Fibroblast of skin of left biceps (primary cell): ENCODE measurements around the gene HORMAD1.
A peak's percentile ranks its signal among the peaks of the same experiment; 100 is the strongest.
"Not testable (repeated sequence)": the region's sequence is repeated elsewhere in the genome, so short reads cannot be mapped to it uniquely, and the experiment has no call there.

Experiments
- DNase-seq, 2 experiments: peaks; one replicate each; pipeline ENCODE4 v3.0.0-alpha.2; 2013; ENCODE audit warnings: low read depth in 2 of 2

HORMAD1 gene, protein sequence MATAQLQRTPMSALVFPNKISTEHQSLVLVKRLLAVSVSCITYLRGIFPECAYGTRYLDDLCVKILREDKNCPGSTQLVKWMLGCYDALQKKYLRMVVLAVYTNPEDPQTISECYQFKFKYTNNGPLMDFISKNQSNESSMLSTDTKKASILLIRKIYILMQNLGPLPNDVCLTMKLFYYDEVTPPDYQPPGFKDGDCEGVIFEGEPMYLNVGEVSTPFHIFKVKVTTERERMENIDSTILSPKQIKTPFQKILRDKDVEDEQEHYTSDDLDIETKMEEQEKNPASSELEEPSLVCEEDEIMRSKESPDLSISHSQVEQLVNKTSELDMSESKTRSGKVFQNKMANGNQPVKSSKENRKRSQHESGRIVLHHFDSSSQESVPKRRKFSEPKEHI

DNA sequence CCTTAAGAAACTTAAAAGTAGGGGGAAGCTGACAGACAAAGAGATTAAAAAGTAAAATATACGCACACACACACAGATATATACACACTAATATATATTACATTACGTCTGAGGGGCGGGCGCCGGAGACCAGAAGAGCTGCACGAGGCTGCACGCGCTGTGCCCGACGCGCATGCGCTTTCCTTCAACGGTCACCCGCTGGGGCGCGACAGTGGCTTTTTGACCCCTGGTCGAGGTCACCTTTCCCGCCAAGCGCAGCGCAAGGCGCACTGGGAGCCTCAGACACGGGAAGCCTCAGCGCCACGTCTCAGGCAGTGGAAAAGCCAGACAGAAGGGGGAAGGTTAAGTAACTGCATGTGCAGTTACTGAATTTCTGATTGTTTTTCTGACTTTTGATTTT is at the start of gene HORMAD1:
HORMAD1 (minus strand) TSS at position 193 of the 400 bp plus-strand sequence. CDS start 1,390 bp downstream, outside the sequence.
- DNase-seq = no peak

DNA sequence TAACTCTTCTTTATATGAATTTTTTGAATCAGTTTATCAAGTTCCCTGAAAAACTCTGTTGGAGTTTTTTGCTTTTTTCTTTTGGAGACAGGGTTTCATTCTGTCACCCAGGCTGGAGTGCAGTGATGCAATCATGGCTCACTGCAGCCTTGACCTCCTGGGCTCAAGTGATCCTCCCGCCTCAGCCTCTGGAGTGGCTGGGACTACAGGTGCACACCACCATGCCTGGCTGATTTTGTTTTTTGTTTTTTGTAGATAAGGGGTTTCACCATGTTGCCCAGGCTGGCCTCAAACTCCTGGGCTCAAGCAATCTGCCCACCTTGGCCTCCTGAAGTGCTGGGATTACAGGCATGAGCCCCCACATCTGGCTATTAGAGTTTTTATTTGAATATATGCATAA is 47.0 kb upstream of the HORMAD1 start:
- not testable (repeated sequence) for DNase-seq

DNA sequence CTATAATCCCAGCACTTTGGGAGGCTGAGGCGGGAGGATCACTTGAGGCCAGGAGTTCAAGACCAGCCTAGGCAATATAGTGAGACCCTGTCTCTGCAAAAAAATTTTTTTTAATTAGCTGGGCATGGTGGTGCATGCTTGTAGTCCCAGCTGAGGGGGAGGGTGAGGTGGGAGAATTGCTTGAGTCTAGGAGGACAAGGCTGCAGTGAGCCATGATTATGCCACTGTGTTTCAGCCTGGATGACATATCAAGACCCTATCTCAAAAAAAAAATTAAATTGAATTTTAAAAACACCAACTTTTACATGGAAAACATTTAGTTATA is 45.2 kb upstream of the HORMAD1 start:
- not testable (repeated sequence) for DNase-seq

DNA sequence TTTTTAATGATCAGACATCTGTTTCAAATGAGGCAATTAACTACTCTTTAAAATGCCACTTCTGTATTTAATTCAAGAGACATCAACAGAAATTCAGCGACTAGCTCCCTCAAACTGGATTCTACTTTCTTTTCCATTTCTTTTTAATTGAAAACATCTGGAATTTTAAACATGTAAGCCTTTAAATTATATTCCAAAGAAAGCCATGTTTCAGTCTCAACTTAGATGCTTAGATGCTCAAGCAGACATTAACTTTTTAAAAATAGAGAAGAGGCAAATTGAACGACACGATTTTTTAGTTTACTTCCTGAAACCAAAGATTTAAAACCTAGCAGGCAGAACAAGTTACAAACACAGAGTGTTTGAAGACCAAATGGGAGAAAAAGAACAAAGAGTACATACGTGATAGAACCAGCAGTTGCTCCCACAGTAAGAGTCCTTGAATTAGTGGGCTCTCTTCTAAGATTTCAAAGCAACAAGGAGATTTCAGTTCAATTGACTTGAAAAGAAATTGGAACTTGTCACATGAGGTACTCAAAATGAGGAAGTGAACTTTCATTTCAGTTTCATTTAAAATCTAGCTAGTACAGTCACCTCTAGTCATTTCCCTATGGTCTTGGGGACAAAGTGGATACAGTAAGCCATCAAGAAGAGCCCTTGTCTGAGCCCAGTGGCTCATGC is 44.7 kb upstream of the HORMAD1 start, which contains the start of gene CTSS:
CTSS (minus strand) TSS at position 483 of the 681 bp plus-strand sequence. CDS start 1,015 bp downstream, outside the sequence.
- DNase-seq = peak in 1 of 2 experiments; percentile 20

DNA sequence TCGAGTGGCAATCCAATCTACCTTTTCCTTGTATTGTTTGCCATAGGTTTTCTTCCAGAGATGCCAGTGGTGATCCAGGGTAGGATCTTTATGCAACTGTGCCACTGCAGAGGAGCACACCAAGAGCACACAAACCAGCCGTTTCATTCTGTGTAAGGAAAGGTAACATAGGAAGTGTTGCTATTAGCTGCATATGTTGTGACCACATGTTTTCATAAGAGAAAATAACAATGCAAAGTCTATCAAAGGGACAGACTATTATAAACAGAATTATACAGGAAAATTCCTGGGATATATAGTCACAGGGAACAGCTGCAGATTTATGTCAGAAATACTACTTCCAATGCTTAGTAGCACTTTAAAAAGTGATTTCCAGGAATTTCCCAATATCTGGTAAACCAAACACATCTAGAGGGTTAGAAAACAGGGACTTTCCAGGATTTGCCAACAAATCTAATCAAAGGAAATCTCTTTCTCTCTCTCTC is 44.0 kb upstream of the HORMAD1 start:
- peak; percentile 56 to 64 for DNase-seq

DNA sequence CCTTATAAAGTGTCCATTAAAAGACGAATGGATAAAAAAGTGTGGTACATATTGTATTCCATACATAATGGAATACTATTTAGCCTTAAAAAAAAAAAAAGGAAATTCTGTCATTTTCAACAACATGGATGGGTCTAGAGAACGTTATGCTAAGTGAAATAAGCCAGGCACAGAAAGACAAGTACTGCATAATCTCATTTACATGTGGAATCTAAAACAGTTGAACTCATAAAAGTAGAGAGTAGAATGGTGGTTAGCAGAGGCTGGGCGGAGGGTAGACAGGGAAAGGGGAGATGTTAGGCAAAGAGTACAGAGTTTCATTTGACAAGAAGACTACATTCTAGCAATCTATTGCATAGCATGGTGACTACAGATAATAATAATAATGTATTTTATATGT is 42.3 kb upstream of the HORMAD1 start:
- DNase-seq = no peak

DNA sequence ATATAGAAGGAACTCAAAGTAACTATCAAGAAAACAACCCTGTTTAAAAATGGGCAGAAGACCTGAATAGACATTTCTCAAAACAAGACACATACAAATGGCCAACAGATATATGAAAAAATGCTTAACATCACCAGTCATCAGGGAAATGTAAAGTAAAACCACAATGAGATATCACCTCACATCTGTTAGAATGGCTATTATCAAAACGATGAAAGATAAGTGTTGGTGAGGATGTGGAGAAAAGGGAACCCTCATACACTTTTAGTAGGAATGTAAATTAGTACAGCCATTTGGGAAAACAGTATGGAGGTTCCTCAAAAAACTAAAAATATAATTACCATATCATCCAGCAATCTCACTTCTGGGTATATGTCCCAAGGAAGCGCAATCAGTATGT is 41.9 kb upstream of the HORMAD1 start:
- DNase-seq = no peak

DNA sequence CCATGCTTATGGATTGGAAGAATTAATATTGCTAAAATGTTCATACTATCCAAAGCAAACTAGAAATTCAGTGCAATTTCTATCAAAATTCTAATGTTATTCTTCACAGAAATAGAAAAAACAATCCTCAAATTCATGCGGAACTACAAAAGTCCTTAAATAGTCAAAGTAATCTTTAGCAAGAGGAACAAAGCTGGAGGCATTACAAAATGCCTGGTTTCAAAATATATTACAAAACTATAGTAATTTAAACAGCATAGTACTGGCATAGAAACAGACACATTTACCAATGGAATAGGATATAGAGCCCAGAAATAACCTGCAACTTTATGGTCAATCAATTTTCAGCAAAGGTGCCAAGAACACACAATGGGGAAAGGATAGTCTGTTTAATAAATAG is 41.1 kb upstream of the HORMAD1 start:
- DNase-seq = no peak

DNA sequence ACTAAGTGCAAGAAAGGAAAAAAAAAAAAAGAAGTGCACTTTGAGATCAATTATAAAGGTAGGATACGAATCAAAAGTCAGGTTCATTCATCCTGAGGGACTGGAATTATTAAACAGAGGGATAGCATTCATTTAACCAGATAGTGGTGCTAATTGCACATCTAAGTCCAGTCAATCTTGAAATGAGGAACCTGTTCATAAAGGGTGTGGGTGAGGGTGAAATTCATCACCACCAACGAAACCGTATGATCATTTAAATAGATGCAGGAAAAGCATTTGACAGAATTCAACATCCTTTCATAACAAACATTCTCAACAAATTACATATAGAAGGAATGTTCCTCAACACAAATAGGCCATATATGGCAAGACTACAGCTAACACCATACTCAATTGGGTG is 39.3 kb upstream of the HORMAD1 start:
- no peak for DNase-seq

DNA sequence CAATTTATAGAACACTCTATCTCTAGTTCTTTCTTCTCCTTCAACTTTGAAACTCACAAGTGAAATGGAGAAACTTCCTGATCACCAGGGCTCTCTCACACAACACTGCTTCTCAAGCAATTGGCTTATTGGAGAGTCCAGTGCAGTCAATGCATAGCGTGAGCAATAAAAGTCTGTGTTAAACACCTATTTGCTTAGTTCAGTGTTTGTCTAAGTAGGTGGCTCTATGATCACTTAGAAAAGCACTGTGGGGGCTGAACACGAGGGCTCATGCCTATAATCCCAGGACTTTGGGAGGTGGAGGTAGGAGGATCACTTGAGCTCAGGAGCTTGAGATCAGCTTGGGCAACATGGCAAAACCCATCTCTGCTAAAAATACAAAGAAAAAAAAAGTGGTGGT is 32.7 kb upstream of the HORMAD1 start:
- DNase-seq = no peak

DNA sequence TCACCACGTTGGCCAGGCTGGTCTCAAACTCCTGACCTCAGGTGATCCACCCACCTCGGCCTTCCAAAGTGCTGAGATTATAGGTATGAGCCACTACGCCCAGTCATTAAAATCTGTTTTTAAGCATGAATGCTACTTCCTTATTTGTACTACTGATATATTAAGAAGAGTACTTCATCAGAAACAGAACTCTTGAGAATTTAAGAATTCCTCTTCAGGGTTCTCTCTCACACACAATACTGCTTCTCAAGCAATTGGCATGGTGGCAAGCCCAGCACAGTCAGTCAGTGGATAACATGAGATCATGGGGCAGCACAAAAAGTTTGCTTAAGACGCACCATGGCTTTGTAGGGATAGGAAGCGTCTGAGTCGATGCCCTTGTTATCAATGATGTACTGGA is 30.7 kb upstream of the HORMAD1 start:
- no peak for DNase-seq

DNA sequence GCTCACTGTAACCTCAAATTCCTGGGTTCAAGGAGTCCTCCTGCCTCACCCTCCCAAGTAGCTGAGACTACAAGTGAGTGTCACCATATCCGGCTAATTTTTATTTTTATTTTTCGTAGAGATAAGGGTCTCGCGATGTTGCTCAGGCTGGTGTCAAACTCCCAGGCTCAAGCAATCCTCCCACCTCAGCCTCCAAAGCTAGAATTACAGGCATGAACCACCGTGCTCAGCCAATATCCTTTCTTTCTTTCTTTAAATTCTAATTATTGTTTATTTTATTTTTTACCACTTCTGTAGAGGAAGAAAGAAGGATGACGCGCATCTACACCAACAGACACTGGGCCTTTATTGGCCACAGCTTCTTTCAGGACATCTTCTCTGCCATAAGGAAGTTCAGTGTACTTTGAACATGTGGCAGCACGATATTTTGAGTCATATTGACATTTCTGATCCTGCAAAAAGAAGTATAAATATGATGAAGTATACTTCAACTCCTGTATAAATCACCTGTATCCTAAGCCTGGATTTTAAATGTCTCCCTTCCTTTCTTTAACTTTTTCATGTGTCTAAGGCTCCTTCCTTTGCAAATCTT is 29.1 kb upstream of the HORMAD1 start:
- no peak for DNase-seq

DNA sequence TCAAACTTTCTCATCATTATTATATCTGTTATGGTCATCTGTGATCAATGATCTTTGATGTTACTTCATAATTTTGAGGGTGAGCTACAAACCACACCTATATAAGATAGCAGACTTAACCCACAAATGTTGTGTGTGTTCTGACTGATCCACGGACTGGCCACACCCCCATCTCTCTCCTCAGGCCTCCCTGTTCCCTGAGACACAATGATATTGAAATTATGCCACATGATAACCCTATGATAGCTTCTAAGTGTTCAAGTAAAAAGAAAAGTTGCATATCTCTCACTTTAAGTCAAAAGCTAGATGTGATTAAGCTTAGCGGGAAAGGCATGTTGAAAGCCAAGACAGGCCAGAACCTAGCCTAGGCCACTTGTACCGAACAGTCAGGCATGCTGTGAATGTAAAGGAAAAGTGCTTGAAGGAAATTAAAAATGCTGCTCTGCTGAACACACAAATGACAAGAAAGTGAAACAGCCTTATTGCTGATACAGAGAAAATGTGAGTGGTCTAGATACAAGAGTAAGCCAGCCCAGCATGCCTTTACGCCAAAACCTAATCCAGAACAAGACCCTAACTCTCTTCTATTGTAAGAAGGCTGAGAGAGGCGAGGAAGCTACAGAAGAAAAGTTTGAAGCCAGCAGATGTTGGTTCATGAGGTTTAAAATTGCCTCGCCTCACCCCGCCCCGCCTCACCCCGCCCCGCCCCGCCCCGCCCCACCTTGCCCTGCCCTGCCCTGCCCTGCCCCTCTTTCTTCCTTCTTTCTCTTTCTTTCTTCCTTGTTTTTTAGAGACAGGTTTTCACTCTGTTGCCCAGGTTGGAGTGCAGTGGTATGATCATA is 28.4 kb upstream of the HORMAD1 start:
- no peak for DNase-seq

DNA sequence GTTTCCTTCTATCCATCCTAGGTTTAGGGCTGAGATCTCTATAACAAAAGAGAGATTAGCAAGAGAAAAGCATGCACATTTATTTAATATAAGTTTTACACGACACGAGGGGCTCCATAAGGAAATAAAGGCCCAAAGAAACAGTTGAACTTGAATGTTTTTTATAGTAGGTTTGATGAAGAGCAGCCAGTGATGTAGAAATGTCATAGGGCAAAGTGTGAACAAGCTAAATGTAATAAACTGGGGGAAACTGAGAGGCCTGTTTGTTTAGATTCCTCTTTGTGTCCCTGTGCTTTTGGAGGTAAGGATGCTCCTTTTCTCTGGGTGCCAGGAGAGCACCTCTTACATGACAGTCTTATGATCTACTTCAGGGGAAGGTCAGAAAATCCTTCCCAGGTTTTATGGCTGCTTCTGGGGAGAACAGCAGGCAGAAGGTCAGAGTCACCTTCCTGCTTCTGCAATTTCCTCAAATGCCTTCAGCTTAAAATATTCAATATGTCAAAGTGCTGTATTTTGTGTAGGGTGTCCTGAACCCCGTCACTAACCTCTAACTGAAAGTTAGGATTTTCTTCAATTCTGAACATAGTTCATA is 9.5 kb upstream of the HORMAD1 start:
- DNase-seq = no peak

DNA sequence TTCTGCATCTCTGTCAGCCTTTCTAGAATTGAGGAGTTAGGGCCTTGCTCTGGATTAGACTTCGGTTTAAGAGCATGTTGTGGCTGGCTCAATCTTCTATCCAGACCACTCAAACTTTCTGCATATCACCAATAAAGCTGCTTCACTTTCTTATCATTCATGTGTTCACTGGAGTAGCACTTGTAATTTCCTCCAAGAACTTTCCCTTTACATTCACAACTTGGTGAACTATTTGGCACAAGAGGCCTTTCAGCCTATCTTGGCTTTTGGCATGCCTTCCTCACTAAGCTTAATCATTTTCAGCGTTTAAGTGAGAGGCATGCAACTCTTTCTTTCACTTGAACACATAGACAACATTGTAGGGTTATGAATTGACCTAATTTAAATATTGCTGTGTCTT is 3.6 kb upstream of the HORMAD1 start:
- no peak for DNase-seq

DNA sequence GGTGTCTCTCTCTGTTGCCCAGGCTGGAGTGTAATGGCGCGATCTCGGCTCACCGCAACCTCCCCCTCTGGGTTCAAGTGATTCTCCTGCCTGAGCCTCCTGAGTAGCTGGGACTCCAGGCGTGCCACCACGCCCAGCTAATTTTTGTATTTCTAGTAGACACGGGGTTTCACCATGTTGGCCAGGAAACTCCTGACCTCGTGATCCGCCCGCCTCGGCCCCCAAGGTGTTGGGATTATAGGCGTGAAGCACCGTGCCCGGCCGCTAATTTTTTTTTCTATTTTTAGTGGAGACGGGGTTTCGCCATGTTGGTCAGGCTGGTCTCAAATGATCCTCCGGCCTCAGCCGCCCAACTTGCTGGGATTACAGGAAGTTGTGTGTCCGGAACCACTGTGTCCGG is 597 bp downstream of the HORMAD1 start:
- DNase-seq = no peak

DNA sequence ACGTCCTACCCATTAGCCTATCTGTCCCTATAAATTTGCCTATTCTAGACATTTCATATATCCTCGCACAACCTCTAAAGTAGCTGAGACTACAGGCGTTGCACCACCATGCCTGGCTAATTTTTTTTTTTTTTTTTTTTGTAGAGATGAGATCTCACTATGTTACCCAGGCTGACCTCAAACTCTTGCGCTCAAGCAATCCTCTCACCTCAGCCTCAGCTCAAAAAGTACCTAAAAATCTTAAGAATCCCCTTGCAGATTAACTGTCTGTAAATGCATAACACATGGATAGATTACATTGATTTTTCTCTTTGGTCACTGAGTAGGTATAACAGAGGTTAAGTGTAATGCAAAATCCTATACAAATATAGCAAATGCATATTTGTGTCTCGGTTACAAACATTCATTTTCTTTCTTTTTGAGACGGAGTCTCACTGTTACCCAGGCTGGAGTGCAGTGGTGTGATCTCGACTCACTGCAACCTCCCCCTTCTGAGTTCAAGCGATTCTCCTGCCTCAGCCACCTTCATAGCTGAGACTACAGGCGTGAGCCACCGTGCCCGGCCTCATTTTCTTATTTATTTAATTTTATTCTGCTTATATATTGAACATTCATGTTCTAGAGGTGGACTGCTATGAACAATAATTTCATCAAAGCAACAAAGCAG is 2.3 kb downstream of the HORMAD1 start:
- DNase-seq = no peak

DNA sequence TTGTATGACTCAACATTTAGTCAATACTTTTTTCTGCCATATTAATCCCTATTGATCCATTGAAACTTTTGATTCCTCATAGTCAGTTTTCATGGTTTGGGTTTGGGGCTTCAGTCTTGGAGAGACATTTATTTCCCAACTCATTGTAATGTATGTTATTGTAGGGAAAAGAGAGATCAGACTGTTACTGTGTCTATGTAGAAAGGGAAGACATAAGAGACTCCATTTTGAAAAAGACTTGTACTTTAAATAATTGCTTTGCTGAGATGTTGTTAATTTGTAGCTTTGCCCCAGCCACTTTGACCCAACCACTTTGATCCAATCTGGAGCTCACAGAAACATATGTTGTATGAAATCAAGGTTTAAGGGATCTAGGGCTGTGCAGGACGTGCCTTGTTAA is 11.7 kb downstream of the HORMAD1 start:
- DNase-seq = not testable (repeated sequence)

DNA sequence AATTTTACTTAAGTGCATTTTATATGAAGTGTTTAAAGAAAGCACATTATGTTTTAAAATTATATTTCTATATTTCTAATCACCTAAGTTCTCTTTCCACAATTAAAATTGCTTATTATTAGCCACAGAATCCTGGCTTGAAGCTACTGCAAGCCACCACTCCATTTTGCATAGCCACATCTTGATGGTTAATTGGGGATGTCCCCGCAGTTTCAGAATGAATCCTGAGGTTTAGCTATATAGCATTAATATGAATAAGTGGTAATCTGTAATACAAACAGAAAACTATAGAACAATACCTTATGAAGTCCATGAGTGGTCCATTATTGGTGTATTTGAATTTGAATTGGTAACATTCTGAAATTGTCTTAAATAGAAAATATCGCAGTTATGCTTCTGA is 12.1 kb downstream of the HORMAD1 start:
- no peak for DNase-seq

DNA sequence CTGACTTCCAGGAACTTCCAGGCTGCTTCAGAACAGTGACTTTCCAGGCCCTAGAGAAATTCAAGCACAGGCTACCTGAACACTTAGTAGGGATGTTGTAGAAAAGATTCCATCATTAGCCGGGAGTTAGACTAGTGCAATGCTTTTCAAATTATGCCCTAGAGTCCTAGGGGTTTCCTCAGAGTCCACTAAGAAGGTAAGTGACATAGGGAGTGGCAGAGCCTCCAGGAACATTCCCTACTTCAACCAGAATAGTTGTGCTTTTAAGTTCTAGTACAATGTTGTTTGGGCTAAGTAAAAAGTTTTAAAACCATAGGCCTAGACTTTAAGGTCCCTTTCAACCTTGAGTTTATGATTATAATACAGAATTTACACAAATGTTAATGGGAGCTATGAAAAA is 14.6 kb downstream of the HORMAD1 start:
- DNase-seq = no peak

DNA sequence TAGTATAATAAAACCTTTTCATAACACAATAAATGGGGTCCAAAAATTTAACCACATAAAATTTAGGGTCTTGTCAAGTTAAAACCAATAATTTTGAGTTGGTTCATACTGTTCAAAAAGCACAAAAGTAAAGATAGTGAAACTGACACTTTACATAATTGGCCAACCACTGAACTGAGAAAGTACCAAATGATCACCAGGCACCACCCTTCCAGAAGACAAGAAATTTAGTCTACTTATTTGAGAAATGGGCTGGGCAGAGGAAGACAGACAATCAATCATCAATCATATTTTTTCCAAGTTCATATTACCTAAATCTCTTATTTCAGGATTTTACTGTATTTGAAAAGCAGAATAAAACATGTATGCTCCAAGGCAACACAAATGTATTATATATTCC is 17.3 kb downstream of the HORMAD1 start:
- DNase-seq = no peak
